Mucosa of stomach (tissue), 1 donor: ENCODE data around the gene MRPL37.
"Not testable (repeated sequence)": the region's sequence is repeated elsewhere in the genome, so short reads cannot be mapped to it uniquely, and the experiment has no call there.

Experiments
- H3K27me3 ChIP-seq: one replicate; pipeline ENCODE4 v1.7.0; 2013; ENCODE audit warnings: mild to moderate bottlenecking, low read length; ENCODE audit not compliant: control insufficient read depth, insufficient read depth
- H3K36me3 ChIP-seq: one replicate; pipeline ENCODE4 v1.7.0; 2013; ENCODE audit warnings: low read length; ENCODE audit not compliant: control insufficient read depth, insufficient read depth
- H3K4me1 ChIP-seq: one replicate; pipeline ENCODE4 v1.7.0; 2013; ENCODE audit warnings: mild to moderate bottlenecking, low read length; ENCODE audit not compliant: control insufficient read depth, insufficient read depth
- H3K4me3 ChIP-seq: one replicate; pipeline ENCODE4 v1.7.0; 2013; ENCODE audit warnings: low read length
- H3K9ac ChIP-seq: one replicate; pipeline ENCODE4 v1.7.0; 2013; ENCODE audit warnings: mild to moderate bottlenecking, low read length, moderate library complexity
- H3K9me3 ChIP-seq: one replicate; pipeline ENCODE4 v1.7.0; 2013; ENCODE audit warnings: mild to moderate bottlenecking, low read length, moderate library complexity; ENCODE audit not compliant: control insufficient read depth
- donor health status: Pancreatic carcinoma.

MRPL37 gene

DNA sequence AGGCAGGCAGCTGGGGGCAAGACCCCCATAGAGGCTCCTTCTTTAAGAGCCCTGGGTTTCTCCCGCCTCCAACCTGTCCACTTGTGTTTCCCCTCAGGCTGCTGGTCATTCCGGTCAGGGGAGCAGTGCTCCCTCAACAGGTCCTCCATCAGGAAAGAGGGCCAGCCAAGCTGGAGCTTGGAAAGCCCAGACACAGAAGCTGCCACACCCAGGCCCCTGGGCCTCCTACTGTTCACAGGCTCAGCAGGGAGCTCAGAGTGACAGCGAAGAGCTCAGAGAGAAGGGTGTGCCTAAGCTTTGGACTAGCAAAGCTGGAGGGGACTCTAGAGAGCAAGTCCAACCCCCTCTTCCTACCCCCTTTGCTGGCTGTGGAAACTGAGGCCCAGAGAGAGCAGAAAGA, 36.9 kb upstream of the MRPL37 start:
- Histone ChIP-seq H3K4me1 (peaks cover 13% of the 10 kb centered on the region), H3K9me3 (no peaks in the 10 kb centered on the region), H3K9ac (no peak overlapping the region), H3K4me3 (no peak overlapping the region), H3K36me3 (no peaks in the 10 kb centered on the region), H3K27me3 (no peaks in the 10 kb centered on the region)

DNA sequence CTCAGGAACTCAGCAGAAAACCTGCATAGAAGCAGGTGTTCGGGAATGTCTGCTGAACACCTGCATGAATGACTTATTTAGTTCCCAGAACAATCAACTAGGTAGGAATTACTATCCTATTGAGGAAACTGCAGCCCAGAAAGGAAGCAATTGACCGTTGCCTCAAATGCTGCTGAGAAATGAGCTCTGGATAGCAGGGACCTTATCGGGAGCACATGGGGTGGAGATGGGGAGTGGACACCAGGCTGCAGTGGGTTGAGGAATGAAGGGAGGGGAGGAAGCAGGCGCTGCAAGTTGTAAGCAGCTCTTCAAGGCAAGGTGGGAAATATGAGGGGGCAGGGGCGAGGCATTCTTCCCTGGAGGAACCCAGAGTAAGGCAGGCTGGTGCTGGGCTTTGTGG, 36.4 kb upstream of the MRPL37 start:
- Histone ChIP-seq H3K9ac (no peak overlapping the region), H3K9me3 (no peaks in the 10 kb centered on the region), H3K36me3 (no peaks in the 10 kb centered on the region), H3K4me3 (no peak overlapping the region), H3K4me1 (peaks cover 10% of the 10 kb centered on the region), H3K27me3 (no peaks in the 10 kb centered on the region)

GRCh38 chr1:54165146-54165545, 34.8 kb upstream of the MRPL37 start:
- Histone ChIP-seq H3K9ac (no peak overlapping the region), H3K9me3 (no peaks in the 10 kb centered on the region), H3K4me1 (peaks cover 10% of the 10 kb centered on the region), H3K27me3 (no peaks in the 10 kb centered on the region), H3K36me3 (no peaks in the 10 kb centered on the region), H3K4me3 (no peak overlapping the region)

DNA sequence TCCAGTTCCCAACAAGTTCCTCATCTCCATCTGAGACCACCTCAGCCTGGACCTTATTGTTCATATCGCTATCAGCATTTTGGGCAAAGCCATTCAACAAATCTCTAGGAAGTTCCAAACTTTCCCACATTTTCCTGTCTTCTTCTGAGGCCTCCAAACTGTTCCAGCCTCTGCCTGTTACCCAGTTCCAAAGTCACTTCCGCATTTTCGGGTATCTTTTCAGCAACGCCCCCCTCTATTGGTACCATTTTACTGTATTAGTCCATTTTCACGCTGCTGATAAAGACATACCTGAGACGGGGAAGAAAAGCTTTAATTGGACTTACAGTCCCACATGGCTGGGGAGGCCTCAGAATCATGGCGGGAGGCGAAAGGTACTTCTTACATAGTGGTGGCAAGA, 33.6 kb upstream of the MRPL37 start:
- not testable (repeated sequence) for H3K27me3 ChIP-seq

GRCh38 chr1:54167422-54168139, 32.4 kb upstream of the MRPL37 start:
- Histone ChIP-seq H3K4me3 (no peak overlapping the region), H3K27me3 (no peaks in the 10 kb centered on the region), H3K9ac (no peak overlapping the region), H3K4me1 (peaks cover 10% of the 10 kb centered on the region), H3K36me3 (no peaks in the 10 kb centered on the region), H3K9me3 (no peaks in the 10 kb centered on the region)

More for the DNA sequence above, 33.6 kb upstream of the MRPL37 start:
- not testable (repeated sequence) for H3K36me3 ChIP-seq, H3K9ac ChIP-seq, H3K4me3 ChIP-seq, H3K9me3 ChIP-seq, H3K4me1 ChIP-seq

DNA sequence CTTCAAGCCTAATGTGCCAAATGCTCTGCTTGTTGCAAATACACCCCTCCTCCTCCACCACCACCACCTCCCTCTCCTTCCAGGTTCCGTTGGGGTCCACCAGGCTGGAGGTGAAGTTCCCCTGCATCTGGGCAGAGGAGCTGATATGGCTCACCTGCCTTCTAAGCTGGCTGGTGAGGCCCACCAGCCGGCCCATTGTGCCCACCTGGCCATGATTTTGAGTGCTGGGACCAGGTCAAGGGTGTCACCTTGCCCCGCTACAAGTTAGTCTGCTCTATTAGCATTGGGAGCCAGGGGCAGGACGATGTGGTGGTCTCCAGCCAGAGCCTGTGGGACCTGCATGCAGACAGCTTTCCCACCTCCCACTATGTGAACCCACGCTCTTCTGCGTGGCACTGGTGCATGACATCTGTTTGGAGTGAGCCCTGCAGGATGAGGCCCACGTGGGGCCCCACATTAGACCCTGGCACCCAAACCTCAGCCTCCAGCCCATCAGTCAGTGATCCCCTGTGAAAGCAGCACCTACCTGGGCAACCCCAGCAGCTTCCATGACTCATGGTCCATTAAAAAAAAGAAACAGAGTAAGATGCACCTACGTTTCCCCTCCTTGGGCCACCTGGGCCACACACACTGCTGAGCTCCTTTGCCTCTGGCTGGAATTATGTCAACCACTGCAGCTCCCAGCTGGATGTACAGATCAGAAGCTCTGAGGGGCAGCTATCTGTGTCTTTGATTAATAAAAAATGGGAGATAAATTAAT, 31.6 kb upstream of the MRPL37 start:
- H3K36me3 ChIP-seq, result no peaks in the 10 kb centered on the region
- H3K9ac ChIP-seq, result no peak overlapping the region
- no peaks in the 10 kb centered on the region for H3K27me3 ChIP-seq
- H3K4me3 ChIP-seq, result no peak overlapping the region
- peaks cover 5% of the 10 kb centered on the region for H3K4me1 ChIP-seq
- no peaks in the 10 kb centered on the region for H3K9me3 ChIP-seq

- H3K9ac ChIP-seq, result no peak overlapping the region
- no peaks in the 10 kb centered on the region for H3K36me3 ChIP-seq
- no peak overlapping the region for H3K4me3 ChIP-seq
- no peaks in the 10 kb centered on the region for H3K9me3 ChIP-seq
- H3K27me3 ChIP-seq, result no peaks in the 10 kb centered on the region
- no peaks in the 10 kb centered on the region for H3K4me1 ChIP-seq
These were observed 30.9 kb upstream of the MRPL37 start for GRCh38 chr1:54169068-54169467.

- Histone ChIP-seq H3K4me1 (no peaks in the 10 kb centered on the region), H3K36me3 (no peaks in the 10 kb centered on the region), H3K9me3 (no peaks in the 10 kb centered on the region), H3K4me3 (no peak overlapping the region), H3K9ac (no peak overlapping the region), H3K27me3 (no peaks in the 10 kb centered on the region)
These were observed 29.0 kb upstream of the MRPL37 start for GRCh38 chr1:54171016-54171415.

GRCh38 chr1:54171606-54172005, 28.4 kb upstream of the MRPL37 start:
- no peaks in the 10 kb centered on the region for H3K27me3 ChIP-seq
- H3K4me1 ChIP-seq, result no peaks in the 10 kb centered on the region
- H3K9me3 ChIP-seq, result no peaks in the 10 kb centered on the region
- H3K36me3 ChIP-seq, result no peaks in the 10 kb centered on the region
- H3K4me3 ChIP-seq, result no peak overlapping the region
- no peak overlapping the region for H3K9ac ChIP-seq

DNA sequence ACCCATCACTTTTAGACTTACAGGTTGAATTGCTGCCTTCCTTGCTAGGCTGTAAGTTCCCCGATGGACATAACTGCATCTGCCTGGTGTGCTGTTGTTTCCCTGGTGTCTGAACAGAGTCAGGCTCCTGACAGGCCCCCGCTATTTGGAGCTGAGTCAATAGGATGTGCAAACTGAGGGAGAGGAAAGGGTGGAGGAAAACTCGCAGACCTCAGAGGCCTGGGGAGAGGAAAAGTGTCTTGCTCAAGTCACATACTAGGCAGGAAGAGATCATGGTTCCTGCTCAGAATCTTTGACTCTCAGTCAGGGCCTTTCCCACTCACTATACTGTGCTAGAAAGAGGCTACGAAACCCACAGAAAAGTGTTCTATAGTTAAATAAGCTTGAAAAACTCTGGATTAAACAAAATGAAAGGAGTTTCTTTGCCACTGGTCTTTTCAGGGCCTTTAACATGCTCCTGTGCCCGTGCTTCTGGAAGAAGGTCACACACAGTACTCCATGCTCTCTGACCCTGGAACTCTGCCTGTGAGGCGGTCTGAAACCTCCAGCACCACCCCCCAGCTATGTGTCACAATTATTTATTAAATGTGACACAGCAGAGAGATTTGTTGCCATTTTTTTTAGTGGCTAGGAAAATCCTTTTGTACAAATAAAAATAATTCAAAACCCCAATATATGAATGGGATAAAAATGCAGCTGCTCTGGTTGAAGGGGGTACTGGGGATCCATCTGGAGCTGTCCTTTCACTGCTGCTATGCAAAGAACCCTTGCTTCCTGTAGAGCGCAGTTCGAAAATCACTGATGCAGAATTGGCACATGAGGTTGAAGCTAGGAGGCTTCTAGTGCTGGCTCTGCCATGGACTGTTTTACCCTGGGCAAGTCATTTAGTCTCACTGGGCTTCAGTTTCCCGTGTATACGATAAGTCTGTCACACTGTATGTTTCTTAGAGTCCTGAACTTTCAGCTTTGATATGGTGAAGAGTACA, 27.1 kb upstream of the MRPL37 start:
- no peaks in the 10 kb centered on the region for H3K9me3 ChIP-seq
- no peaks in the 10 kb centered on the region for H3K27me3 ChIP-seq
- H3K9ac ChIP-seq, result no peak overlapping the region
- no peaks in the 10 kb centered on the region for H3K36me3 ChIP-seq
- no peak overlapping the region for H3K4me3 ChIP-seq
- no peaks in the 10 kb centered on the region for H3K4me1 ChIP-seq

DNA sequence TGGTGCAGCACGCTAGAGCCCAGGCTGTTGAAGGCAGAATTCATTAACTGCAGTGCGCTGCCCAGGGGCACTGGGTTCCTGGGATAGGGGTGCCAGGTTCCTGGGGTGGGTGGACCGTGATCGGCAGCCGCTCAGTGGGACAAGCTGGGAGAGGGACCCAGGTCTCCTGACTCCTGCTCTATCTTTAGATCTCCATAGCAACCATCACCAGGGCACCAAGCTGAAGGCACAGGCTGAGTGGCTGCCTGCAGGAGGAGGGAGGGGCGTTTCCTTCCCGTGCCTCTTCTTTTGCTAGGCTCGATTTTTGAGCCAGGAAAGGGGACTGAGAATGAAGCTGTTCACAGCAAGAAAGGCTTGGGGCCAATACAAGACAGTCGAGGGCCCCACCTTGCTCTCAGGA, 26.3 kb upstream of the MRPL37 start:
- no peaks in the 10 kb centered on the region for H3K9me3 ChIP-seq
- no peaks in the 10 kb centered on the region for H3K36me3 ChIP-seq
- no peak overlapping the region for H3K4me3 ChIP-seq
- H3K4me1 ChIP-seq, result no peaks in the 10 kb centered on the region
- no peak overlapping the region for H3K9ac ChIP-seq
- no peaks in the 10 kb centered on the region for H3K27me3 ChIP-seq

- no peak overlapping the region for H3K4me3 ChIP-seq
- H3K9me3 ChIP-seq, result no peaks in the 10 kb centered on the region
- no peaks in the 10 kb centered on the region for H3K36me3 ChIP-seq
- no peaks in the 10 kb centered on the region for H3K4me1 ChIP-seq
- H3K9ac ChIP-seq, result no peak overlapping the region
- no peaks in the 10 kb centered on the region for H3K27me3 ChIP-seq
These were observed 25.9 kb upstream of the MRPL37 start for GRCh38 chr1:54174106-54174505.
